Astrocyte of the cerebellum (primary cell): ENCODE data around the gene ITPR2.

Experiments
- DNase-seq: peaks from one replicate; pipeline ENCODE4 v3.0.0-alpha.2; 2011; ENCODE audit warnings: low read depth
- H3K4me3 ChIP-seq: 2 replicates; pipeline ENCODE4 v1.5.1; 2011; ENCODE audit warnings: mild to moderate bottlenecking, low read depth, low read length, moderate library complexity
- CTCF ChIP-seq: IDR thresholded peaks from 2 replicates; pipeline ENCODE4 v1.5.1; 2012; ENCODE audit warnings: low read length, low read depth, moderate library complexity, mild to moderate bottlenecking; ENCODE audit errors: missing control alignments
- in situ Hi-C: cut with HindIII; loops from 2 replicates; pipeline ENCODE4 v1.10.0; 2017; ENCODE audit warnings: low sequenced_read_pairs

The ITPR2 gene

GRCh38 chr12:26302776-26303175, 530.2 kb downstream of the ITPR2 start:
- TF ChIP-seq CTCF = no peak
- DNase-seq = no peak
- no peak overlapping the region for H3K4me3 ChIP-seq
- in situ Hi-C loops = no loop called here

GRCh38 chr12:26299751-26300150, 533.2 kb downstream of the ITPR2 start:
- DNase-seq = no peak
- H3K4me3 ChIP-seq = no peak overlapping the region

GRCh38 chr12:26298785-26299621, 534.0 kb downstream of the ITPR2 start:
- peak; percentile 47 for TF ChIP-seq CTCF
- in situ Hi-C loops = no loop called here
- no peak overlapping the region for H3K4me3 ChIP-seq
- peak; percentile 55 for DNase-seq

More at GRCh38 chr12:26299751-26300150, 533.2 kb downstream of the ITPR2 start:
- TF ChIP-seq CTCF = no peak
- in situ Hi-C loops = no loop called here

GRCh38 chr12:26297396-26298070, 535.5 kb downstream of the ITPR2 start:
- DNase-seq = no peak
- TF ChIP-seq CTCF = no peak
- in situ Hi-C loops = no loop called here
- no peak overlapping the region for H3K4me3 ChIP-seq

- TF ChIP-seq CTCF = no peak
- in situ Hi-C loops = no loop called here
- DNase-seq = no peak
- H3K4me3 ChIP-seq = no peak overlapping the region
Measured at GRCh38 chr12:26295001-26295400, 538.0 kb downstream of the ITPR2 start.

- in situ Hi-C loops = no loop called here
- no peak overlapping the region for H3K4me3 ChIP-seq
- DNase-seq = no peak
- no peak for TF ChIP-seq CTCF
Measured at GRCh38 chr12:26293612-26294011, 539.4 kb downstream of the ITPR2 start.
